Measurements from ENCODE around the gene NUP93.
"Not testable (repeated sequence)": the region's sequence is repeated elsewhere in the genome, so short reads cannot be mapped to it uniquely, and the experiment has no call there.

The NUP93 gene

GRCh38 chr16:56800355-56800754 lies 70.4 kb downstream of the NUP93 start:
- Histone ChIP-seq H3K9me2 (replicated peaks; ENCODE audit: insufficient read depth, low read length) (no peaks in the 10 kb centered on the region), H2AFZ (ENCODE audit: low read depth, low read length, severe bottlenecking) (no peak overlapping the region), H3F3A (ENCODE audit: insufficient read depth) (no peaks in the 10 kb centered on the region), H3K27me3 (ENCODE audit: low read length) (no peaks in the 10 kb centered on the region), H4K20me1 (ENCODE audit: low read depth, low read length) (no peaks in the 10 kb centered on the region), H3K27ac (ENCODE audit: low read depth, low read length) (no peak overlapping the region), H3K4me2 (ENCODE audit: low read depth, low read length, poor library complexity, severe bottlenecking) (no peak overlapping the region), H3K9me3 (ENCODE audit: insufficient read depth, low read length) (no peaks in the 10 kb centered on the region), H3K36me3 (ENCODE audit: low read length) (no peaks in the 10 kb centered on the region), H3K4me3 (ENCODE audit: insufficient read depth, low read length, poor library complexity, severe bottlenecking) (no peak overlapping the region), H3K79me2 (ENCODE audit: insufficient read depth, low read length) (no peaks in the 10 kb centered on the region), H3K9ac (ENCODE audit: low read length) (no peak overlapping the region)
- TF ChIP-seq CTCF (IDR thresholded peaks at IDR 0.05; ENCODE audit: insufficient read depth, low read length, poor library complexity, severe bottlenecking): no peak
- no peak for TF ChIP-seq EZH2phosphoT487 (conservative IDR thresholded peaks at IDR 0.05; ENCODE audit: low read length)

DNA sequence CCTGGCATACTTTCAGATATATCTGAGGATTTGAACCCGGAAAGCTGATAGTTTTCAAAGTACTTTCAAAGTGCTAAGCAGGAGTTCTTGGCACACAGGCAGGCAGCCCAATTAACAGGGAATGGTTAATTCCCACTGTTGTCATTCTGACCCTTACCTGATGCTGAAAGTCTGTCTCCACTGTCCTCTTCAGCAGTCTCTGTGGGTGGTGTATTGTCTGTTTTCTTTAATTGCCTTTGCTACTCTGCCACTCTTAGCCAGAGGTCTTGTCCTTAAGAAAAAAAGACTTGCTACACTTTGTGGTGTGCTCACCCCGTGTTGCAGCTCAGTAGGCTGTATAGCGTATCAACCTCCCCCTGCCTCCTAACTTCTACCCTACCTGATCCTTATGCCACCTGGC lies 71.8 kb downstream of the NUP93 start:
- no peak overlapping the region for H3K4me3 ChIP-seq (ENCODE audit: insufficient read depth, low read length, poor library complexity, severe bottlenecking)
- H2AFZ ChIP-seq (ENCODE audit: low read depth, low read length, severe bottlenecking): no peak overlapping the region
- no peaks in the 10 kb centered on the region for H3K9me3 ChIP-seq (ENCODE audit: insufficient read depth, low read length)
- H3F3A ChIP-seq (ENCODE audit: insufficient read depth): no peaks in the 10 kb centered on the region
- H3K4me2 ChIP-seq (ENCODE audit: low read depth, low read length, poor library complexity, severe bottlenecking): no peak overlapping the region
- H3K36me3 ChIP-seq (ENCODE audit: low read length): no peaks in the 10 kb centered on the region
- no peak overlapping the region for H3K9ac ChIP-seq (ENCODE audit: low read length)
- H3K27ac ChIP-seq (ENCODE audit: low read depth, low read length): no peak overlapping the region
- H3K9me2 ChIP-seq (replicated peaks; ENCODE audit: insufficient read depth, low read length): no peaks in the 10 kb centered on the region
- TF ChIP-seq EZH2phosphoT487 (conservative IDR thresholded peaks at IDR 0.05; ENCODE audit: low read length) (no peak), CTCF (IDR thresholded peaks at IDR 0.05; ENCODE audit: insufficient read depth, low read length, poor library complexity, severe bottlenecking) (no peak)
- no peaks in the 10 kb centered on the region for H3K79me2 ChIP-seq (ENCODE audit: insufficient read depth, low read length)
- no peaks in the 10 kb centered on the region for H3K27me3 ChIP-seq (ENCODE audit: low read length)
- H4K20me1 ChIP-seq (ENCODE audit: low read depth, low read length): no peaks in the 10 kb centered on the region

DNA sequence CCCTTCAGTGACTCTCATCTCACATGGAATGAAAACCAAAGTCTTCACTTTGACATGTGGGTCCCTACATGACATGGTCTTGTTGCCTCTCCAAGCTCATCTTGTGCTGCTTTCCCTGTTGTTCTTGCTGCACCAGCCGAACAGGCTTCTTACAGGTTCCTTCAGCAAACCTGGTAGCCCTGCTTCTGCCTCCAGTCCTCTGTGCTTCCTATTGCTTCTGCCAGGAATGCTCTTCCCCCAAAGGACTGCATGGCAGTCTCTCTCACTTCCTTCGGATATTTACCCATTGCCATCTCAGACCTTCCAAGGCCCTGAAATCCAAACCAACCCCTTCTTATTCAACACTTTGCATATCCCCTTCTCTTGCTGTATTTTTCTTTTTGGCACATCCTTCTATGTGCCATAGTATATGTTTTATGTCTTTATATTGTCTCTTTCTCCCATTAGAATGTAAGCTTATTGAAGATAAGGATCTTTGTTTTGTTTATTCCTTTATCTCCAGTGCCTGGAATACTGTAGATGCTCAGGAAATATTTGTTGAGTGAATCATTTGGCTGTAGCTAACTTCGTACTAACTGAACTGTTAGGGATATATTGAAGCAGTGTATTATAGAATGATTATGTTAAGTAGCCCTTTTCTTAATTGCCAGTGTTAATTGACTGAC lies 77.2 kb downstream of the NUP93 start:
- Histone ChIP-seq H3K79me2 (ENCODE audit: insufficient read depth, low read length) (no peaks in the 10 kb centered on the region), H4K20me1 (ENCODE audit: low read depth, low read length) (no peaks in the 10 kb centered on the region), H3K4me2 (ENCODE audit: low read depth, low read length, poor library complexity, severe bottlenecking) (no peak overlapping the region), H3K9ac (ENCODE audit: low read length) (no peak overlapping the region), H3K9me3 (ENCODE audit: insufficient read depth, low read length) (no peaks in the 10 kb centered on the region), H3F3A (ENCODE audit: insufficient read depth) (no peaks in the 10 kb centered on the region), H3K9me2 (replicated peaks; ENCODE audit: insufficient read depth, low read length) (no peaks in the 10 kb centered on the region), H3K27me3 (ENCODE audit: low read length) (no peaks in the 10 kb centered on the region), H3K36me3 (ENCODE audit: low read length) (no peaks in the 10 kb centered on the region; the same call in 1 of the 2 replicates), H3K27ac (ENCODE audit: low read depth, low read length) (no peak overlapping the region), H2AFZ (ENCODE audit: low read depth, low read length, severe bottlenecking) (no peak overlapping the region), H3K4me3 (ENCODE audit: insufficient read depth, low read length, poor library complexity, severe bottlenecking) (no peak overlapping the region)
- TF ChIP-seq EZH2phosphoT487 (conservative IDR thresholded peaks at IDR 0.05; ENCODE audit: low read length): no peak
- TF ChIP-seq CTCF (IDR thresholded peaks at IDR 0.05; ENCODE audit: insufficient read depth, low read length, poor library complexity, severe bottlenecking): no peak

DNA sequence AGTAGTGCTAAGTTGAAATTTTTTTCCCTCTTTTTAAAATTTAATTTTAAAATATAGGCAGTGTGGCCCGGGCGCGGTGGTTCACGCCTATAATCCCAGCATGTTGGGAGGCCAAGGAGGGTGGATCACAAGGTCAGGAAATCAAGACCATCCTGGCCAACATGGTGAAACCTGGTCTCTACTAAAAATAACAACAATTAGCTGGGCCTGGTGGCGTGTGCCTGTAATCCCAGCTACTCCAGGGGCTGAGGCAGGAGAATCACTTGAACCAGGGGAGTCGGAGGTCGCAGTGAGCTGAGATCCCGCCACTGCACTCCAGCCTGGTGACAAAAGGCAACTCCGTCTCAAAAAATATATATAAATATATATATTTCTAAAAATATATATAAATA lies 77.7 kb downstream of the NUP93 start:
- not testable (repeated sequence) for H3K9me3 ChIP-seq (ENCODE audit: insufficient read depth, low read length); H3K36me3 ChIP-seq (ENCODE audit: low read length); H3K79me2 ChIP-seq (ENCODE audit: insufficient read depth, low read length); H3K9ac ChIP-seq (ENCODE audit: low read length); H3K4me3 ChIP-seq (ENCODE audit: insufficient read depth, low read length, poor library complexity, severe bottlenecking); H3K27me3 ChIP-seq (ENCODE audit: low read length); H2AFZ ChIP-seq (ENCODE audit: low read depth, low read length, severe bottlenecking); H3K4me2 ChIP-seq (ENCODE audit: low read depth, low read length, poor library complexity, severe bottlenecking); H3K9me2 ChIP-seq (replicated peaks; ENCODE audit: insufficient read depth, low read length); H3K27ac ChIP-seq (ENCODE audit: low read depth, low read length); H4K20me1 ChIP-seq (ENCODE audit: low read depth, low read length); H3F3A ChIP-seq (ENCODE audit: insufficient read depth)

Data from SU-DHL-6 (cell line).